Astrocyte of the spinal cord (primary cell): ENCODE data around the gene KCNH8.

Experiments used
- DNase-seq: peaks from one replicate; pipeline ENCODE4 v3.0.0; 2011; ENCODE audit warnings: low read depth, low spot score
- H3K4me3 ChIP-seq: 2 replicates; pipeline ENCODE4 v1.5.1; 2011; ENCODE audit warnings: low read depth, mild to moderate bottlenecking, low read length, moderate library complexity
- CTCF ChIP-seq: IDR thresholded peaks from 2 replicates; pipeline ENCODE4 v1.5.1; 2012; ENCODE audit warnings: low read depth, mild to moderate bottlenecking, low read length, inconsistent platforms
- in situ Hi-C: cut with HindIII; loops from 2 replicates; pipeline ENCODE4 v1.10.0; 2017; ENCODE audit warnings: low sequenced_read_pairs

The KCNH8 gene

GRCh38 chr3:19399356-19399755 is 251.0 kb downstream of the KCNH8 start:
- H3K4me3 ChIP-seq, result no peak overlapping the region
- in situ Hi-C loops, result no loop called here
- peak; percentile 5 for DNase-seq
- no peak for TF ChIP-seq CTCF

- in situ Hi-C loops, result no loop called here
Observed at GRCh38 chr3:19399836-19400235, 251.5 kb downstream of the KCNH8 start.

GRCh38 chr3:19420159-19420558 is 271.8 kb downstream of the KCNH8 start:
- no peak for DNase-seq
- no peak overlapping the region for H3K4me3 ChIP-seq
- in situ Hi-C loops, result no loop called here
- no peak for TF ChIP-seq CTCF

More at GRCh38 chr3:19399836-19400235, 251.5 kb downstream of the KCNH8 start:
- DNase-seq, result no peak
- TF ChIP-seq CTCF, result no peak
- H3K4me3 ChIP-seq, result no peak overlapping the region

- TF ChIP-seq CTCF, result no peak
- no peak overlapping the region for H3K4me3 ChIP-seq
- in situ Hi-C loops, result no loop called here
- no peak for DNase-seq
Observed at GRCh38 chr3:19425825-19426224, 277.5 kb downstream of the KCNH8 start.

- TF ChIP-seq CTCF, result no peak
- in situ Hi-C loops, result no loop called here
Observed at GRCh38 chr3:19427422-19428149, 279.3 kb downstream of the KCNH8 start.

GRCh38 chr3:19428729-19429128 is 280.4 kb downstream of the KCNH8 start:
- no peak overlapping the region for H3K4me3 ChIP-seq
- in situ Hi-C loops, result no loop called here
- no peak for DNase-seq
- TF ChIP-seq CTCF, result no peak

More at GRCh38 chr3:19427422-19428149, 279.3 kb downstream of the KCNH8 start:
- DNase-seq, result no peak
- no peak overlapping the region for H3K4me3 ChIP-seq
